ENCODE measurements around the gene AK8. TPM values are rescaled to one million over a fixed set of nuclear protein-coding genes. Genes with fewer than 3 reads are reported as not detected.

The AK8 gene
- polyA plus RNA-seq, 1 of the 3 experiments (the other 2 are of a cell fraction), result 0.77 TPM

DNA sequence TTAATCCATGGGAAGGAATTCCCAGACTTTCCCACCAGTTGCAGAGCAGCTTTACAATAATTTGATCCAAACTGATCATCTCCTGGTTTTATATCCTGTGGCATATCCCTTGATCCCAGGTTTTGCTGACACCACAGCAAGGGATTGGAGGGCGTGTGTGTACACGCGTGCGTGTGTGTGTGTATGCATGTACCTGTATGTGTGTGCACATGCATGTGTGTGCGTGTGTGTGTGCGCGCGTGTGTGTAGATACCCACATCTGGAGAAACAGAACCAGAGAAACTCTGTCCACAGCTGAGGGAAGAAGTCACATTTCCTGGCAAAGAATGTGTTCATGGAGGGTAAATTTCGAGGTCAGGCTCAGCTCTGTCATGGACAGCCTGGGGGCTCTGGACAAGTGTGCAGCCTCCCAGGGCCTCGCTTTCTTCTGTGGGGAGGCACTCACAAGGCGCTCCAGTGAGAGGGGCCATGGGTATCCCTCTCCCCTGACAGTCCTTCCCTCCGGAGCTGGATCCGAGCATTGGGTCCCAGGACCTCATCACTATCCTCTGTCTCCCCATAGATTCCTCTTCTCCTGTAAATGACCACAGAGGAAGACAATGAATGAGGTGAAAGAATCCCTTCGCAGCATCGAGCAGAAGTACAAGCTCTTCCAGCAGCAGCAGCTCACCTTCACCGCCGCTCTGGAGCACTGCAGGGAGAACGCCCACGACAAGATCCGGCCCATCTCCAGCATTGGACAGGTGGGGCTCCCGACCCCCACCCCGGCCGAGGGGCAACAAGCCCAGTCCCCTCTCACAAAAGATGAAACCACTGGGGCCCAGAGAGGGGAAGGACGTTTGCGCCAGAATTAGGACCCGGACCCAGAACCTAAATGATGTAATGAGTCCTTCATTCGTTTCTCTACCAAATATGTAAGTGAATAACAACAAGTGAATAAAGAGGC, 5.5 kb upstream of the AK8 start (continued):
- TF ChIP-seq CHD2 (IDR thresholded peaks at IDR 0.05; ENCODE audit: low read length, partially characterized antibody) (no peak), FOXJ3 (CRISPR knock-in tag; IDR thresholded peaks at IDR 0.05) (no peak), EP300 (IDR thresholded peaks at IDR 0.05; ENCODE audit: borderline replicate concordance in 1 of 2, low read depth in 1 of 2, low read length in 1 of 2) (no peak), RCOR1 (IDR thresholded peaks at IDR 0.05; ENCODE audit: low read length) (no peak)

DNA sequence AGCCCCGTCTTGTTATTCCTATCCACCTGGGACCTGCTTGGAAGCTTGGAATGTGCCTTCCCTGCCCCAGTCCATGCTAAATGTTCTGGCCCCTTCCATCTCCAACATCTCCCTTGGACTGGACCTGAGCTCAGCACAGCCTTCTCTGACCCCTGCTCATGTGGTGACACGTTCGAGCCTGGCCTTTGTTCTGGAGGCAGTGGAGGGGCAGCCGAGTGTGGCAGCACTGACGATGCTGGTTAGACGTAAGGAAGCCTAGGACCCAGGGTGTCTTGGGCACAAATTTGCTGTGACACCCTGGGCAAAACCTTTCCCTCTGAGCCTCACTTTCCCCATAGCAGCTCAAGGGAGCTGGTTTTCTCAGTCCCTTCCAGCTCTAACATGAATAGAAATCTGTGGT, 4.5 kb upstream of the AK8 start:
- H3K27me3 ChIP-seq (ENCODE audit: insufficient read depth), result no peaks in the 10 kb centered on the region
- H3K27ac ChIP-seq (ENCODE audit: low read depth in 2 of 2, low read length in 1 of 2), result no peak overlapping the region
- WGBS (ENCODE audit: low lambda C conversion rate), result 93% methylated on average over 6 of the region's 6 CpGs
- H3K9me3 ChIP-seq, result no peaks in the 10 kb centered on the region
- H3K79me2 ChIP-seq (ENCODE audit: insufficient read depth), result no peaks in the 10 kb centered on the region
- CTCF ChIA-PET, result interaction anchor here (1.4 to 4.7 kb wide), 2 partner anchors 20 to 213 kb away, joined by 4 to 26 read pairs; partner anchors contain the start of genes DDX31 and GTF3C4
- peaks cover 0 to 2% of the 10 kb centered on the region in 2 experiments; a peak in 1 of 4 replicates for H3K4me1 ChIP-seq (ENCODE audit: control insufficient read depth in 1 of 2, insufficient read depth in 2 of 2, low read depth in 1 of 2, low read length in 1 of 2)
- no peaks in the 10 kb centered on the region for H3F3A ChIP-seq (replicated peaks; ENCODE audit: insufficient read depth)
- DNase-seq, result no peak
- TF ChIP-seq, protein P1, sequence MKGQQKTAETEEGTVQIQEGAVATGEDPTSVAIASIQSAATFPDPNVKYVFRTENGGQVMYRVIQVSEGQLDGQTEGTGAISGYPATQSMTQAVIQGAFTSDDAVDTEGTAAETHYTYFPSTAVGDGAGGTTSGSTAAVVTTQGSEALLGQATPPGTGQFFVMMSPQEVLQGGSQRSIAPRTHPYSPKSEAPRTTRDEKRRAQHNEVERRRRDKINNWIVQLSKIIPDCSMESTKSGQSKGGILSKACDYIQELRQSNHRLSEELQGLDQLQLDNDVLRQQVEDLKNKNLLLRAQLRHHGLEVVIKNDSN (IDR thresholded peaks at IDR 0.05; ENCODE audit: borderline replicate concordance, low read depth), result no peak
- no peak for TF ChIP-seq NFIC (IDR thresholded peaks at IDR 0.05; ENCODE audit: borderline replicate concordance)
- no peak for TF ChIP-seq FOSL2 (IDR thresholded peaks at IDR 0.05; ENCODE audit: borderline replicate concordance, low read depth)
- no peak for TF ChIP-seq TAF1 (IDR thresholded peaks at IDR 0.05; ENCODE audit: borderline replicate concordance, low read depth, low read length)
- no peak for TF ChIP-seq MXI1 (IDR thresholded peaks at IDR 0.05; ENCODE audit: low read depth, low read length)
- TF ChIP-seq GABPA (IDR thresholded peaks at IDR 0.05; ENCODE audit: low read depth), result no peak
- no peak for TF ChIP-seq SIN3A (IDR thresholded peaks at IDR 0.05; ENCODE audit: borderline replicate concordance, low read depth, low read length)
- TF ChIP-seq, protein P2, sequence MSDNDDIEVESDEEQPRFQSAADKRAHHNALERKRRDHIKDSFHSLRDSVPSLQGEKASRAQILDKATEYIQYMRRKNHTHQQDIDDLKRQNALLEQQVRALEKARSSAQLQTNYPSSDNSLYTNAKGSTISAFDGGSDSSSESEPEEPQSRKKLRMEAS (IDR thresholded peaks at IDR 0.05; ENCODE audit: low read depth), result no peak
- TF ChIP-seq MEF2A (IDR thresholded peaks at IDR 0.05; ENCODE audit: borderline replicate concordance, low read depth), result no peak
- TF ChIP-seq EZH2phosphoT487 (IDR thresholded peaks at IDR 0.05; ENCODE audit: borderline replicate concordance, low read depth), result no peak
- no peak for TF ChIP-seq FOXM1 (IDR thresholded peaks at IDR 0.05; ENCODE audit: low read depth)
- no peak overlapping the region for H3K4me3 ChIP-seq (ENCODE audit: low read depth in 2 of 2, low read length in 1 of 2)
- no peak overlapping the region for H2AFZ ChIP-seq (ENCODE audit: low read depth)
- H3K36me3 ChIP-seq (replicated peaks in 1 of 2; ENCODE audit: control insufficient read depth in 1 of 2, insufficient read depth in 2 of 2, low read length in 1 of 2), result no peaks in the 10 kb centered on the region
- no peak overlapping the region for H3K9ac ChIP-seq
- H4K20me1 ChIP-seq (ENCODE audit: insufficient read depth), result no peaks in the 10 kb centered on the region
- POLR2A ChIA-PET, result no interaction called here
- no peak overlapping the region for H3K4me2 ChIP-seq
- no peaks in the 10 kb centered on the region for H3K9me2 ChIP-seq
